GM18508 (cell line): ENCODE data around the gene GLCE.
"Not testable (repeated sequence)": the region's sequence is repeated elsewhere in the genome, so short reads cannot be mapped to it uniquely, and the experiment has no call there.

Source experiments
- ATAC-seq: cut with Tn5 transposase; IDR thresholded peaks from one replicate; pipeline ENCODE4 v1.9.1; 2021; ENCODE audit warnings: moderate number of reproducible peaks; ENCODE audit not compliant: insufficient read depth, unreplicated experiment

The GLCE gene

GRCh38 chr15:69134791-69135190, 25.6 kb upstream of the GLCE start:
- ATAC-seq = no peak

DNA sequence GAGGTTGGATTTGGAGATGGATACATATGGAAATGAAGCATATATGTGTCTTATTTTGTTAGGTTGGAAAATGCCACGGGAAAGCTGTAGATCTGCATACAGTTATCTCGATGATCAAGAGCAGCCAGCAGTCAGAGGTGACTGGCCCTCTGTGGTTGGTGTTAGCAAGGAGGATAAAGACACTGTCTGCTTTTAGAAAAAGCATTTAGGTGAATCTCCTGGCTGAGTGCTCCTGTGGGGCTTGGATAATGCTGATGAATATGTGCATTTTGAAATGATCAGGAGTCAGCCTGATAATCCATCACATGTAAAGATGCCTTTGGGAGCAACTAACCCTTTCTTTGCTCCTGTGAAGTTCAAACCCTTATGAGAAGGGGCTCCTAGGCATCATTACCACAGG, 24.9 kb upstream of the GLCE start:
- no peak for ATAC-seq

- ATAC-seq = no peak
Observed at GRCh38 chr15:69138963-69139362, 21.5 kb upstream of the GLCE start.

- ATAC-seq = no peak
Observed at GRCh38 chr15:69140306-69140705, 20.1 kb upstream of the GLCE start.

GRCh38 chr15:69141286-69141701, 19.1 kb upstream of the GLCE start:
- ATAC-seq = no peak

GRCh38 chr15:69141833-69142232, 18.6 kb upstream of the GLCE start:
- no peak for ATAC-seq

- no peak for ATAC-seq
Observed at GRCh38 chr15:69143756-69144436, 16.5 kb upstream of the GLCE start.

DNA sequence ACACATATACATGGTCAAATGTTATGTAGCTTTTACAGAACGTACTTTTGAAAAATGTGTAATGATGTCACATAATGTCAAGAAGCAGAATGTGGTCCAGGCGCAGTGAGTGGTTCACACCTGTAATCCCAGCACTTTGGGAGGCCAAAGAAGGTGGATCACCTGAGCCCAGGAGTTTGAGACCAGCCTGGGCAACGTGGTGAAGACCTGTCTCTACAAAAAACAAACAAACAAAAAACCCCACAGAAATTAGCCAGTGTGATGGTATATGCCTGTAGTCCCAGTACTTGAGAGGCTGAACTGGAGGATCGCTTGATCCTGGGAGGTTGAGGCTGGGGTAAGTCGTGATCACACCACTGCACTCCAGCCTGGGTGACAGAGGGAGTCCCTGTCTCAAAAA, 15.9 kb upstream of the GLCE start:
- no peak for ATAC-seq

- no peak for ATAC-seq
Observed at GRCh38 chr15:69145149-69145693, 15.2 kb upstream of the GLCE start.

DNA sequence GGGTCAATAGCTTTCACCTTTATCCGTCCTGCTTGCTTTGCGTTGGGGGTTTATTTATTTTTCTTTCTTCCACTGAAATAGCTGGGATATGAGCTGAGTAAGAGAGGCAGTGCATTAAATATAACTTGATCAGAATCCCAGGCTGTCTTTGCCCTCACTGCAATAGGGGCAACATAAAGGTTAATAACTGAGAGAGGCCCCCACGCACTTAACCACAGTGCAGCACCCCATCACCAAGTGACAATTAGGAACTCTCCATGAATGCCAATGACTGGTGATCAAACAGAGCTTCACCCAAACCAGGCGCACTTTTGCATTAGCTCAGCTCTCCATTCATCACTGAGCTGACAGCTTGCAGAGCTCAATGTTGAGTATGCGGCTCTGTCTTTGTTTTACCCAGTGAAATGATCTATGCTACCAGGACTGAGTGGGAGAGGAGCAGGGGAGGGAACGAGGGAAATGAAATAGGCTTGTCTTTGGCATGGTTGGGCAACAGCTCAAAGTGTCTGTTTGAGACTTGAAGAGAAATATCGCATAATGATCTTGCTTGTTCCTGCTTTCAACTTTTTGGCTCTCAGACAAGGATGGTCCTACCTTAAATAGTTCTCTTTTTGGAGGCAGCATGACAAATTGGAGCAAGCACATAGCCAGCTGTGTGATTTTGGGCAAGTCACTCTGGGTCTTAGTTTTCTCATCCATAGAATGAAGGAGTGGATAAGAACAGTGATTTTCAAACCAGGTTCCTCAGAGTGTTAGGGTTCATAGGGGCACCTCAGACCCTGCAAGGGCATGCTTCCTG, 14.5 kb upstream of the GLCE start:
- ATAC-seq = no peak

DNA sequence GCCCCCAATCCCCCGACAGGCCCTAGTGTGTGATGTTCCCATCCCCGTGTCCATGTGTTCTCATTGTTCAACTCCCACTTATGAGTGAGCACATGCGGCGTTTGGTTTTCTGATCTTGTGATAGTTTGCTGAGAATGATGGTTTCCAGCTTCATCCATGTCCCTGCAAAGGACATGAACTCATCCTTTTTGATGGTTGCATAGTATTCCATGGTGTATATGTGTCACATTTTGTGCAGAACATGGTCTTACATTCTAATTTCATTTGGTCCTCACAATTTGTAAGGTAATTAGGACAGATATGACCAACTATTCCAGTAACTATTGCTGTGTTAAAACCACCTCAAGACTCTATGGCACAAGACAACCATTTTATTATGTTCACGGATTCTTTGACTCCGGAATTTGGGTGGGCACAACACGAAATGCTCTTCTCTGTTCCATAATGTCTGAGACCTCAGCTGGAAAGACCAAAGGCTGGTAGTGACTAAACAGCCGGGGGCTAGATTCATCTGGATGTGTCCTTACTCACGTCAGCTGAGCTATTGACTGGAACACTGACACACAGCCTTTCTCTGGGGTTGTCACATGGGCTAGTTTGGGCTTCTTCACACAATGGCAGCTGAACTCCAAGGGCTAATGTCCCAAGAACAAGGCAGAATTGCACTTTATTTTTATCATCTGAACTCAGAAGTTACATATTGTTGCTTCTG, 13.6 kb upstream of the GLCE start:
- no peak for ATAC-seq

- ATAC-seq = no peak
Observed at GRCh38 chr15:69148465-69148864, 12.0 kb upstream of the GLCE start.

DNA sequence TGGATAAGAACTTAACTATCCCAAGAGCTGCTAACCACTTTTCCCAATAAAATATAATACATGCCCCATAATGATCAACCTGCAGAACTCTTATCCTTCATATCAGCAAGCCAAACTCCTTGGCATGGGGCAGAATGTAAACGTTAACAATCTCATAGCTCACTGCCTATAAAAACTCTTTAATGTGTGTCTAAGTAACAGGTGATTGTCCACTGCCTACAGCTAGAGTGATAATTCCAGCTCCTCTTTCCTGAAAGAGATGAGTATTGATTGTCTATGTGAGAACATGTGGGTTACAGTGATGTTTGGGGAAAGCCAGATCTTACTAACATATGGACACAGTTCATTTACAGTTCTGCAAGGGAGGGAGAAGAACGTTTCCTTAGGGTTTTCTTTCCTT, 11.3 kb upstream of the GLCE start:
- no peak for ATAC-seq

DNA sequence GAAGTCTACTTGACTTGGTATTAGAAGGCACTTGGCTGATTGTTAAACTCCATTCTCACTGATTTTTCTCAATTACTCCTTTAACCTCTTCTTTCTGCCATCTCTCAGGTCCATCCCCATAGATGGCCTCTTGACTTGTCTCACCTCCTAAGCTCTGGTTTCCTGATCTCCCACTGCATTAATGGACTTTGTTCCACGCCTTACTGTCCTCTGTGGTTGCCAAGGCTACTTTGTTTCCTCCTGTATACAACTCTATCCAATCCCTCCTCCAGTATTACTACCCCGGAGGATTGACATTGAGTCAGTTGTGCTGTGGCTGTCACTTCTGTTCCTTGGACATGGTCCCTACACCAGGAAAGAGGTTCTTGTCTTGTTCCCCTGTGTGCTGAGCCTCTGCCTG, 10.6 kb upstream of the GLCE start:
- no peak for ATAC-seq

GRCh38 chr15:69150336-69150735, 10.1 kb upstream of the GLCE start:
- ATAC-seq = no peak

DNA sequence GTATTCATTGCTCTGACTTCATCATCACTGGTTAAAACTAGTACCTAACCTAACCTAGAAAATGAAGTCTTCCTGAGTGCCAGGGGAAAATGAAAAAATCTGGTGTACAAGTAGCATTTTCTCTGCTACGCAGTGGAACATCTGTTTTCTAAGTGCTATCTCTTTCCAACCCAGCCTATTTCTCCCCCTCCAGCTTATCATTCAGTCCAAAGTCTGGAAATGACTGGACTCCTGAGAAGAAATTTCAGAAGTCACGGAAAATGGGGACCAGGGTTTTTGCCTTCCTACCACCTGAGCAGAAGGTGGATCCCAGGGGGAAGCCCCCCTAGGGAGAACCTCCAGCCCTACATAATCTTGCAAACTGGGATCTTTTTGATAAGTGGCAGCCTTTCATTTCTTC, 9.6 kb upstream of the GLCE start:
- no peak for ATAC-seq

DNA sequence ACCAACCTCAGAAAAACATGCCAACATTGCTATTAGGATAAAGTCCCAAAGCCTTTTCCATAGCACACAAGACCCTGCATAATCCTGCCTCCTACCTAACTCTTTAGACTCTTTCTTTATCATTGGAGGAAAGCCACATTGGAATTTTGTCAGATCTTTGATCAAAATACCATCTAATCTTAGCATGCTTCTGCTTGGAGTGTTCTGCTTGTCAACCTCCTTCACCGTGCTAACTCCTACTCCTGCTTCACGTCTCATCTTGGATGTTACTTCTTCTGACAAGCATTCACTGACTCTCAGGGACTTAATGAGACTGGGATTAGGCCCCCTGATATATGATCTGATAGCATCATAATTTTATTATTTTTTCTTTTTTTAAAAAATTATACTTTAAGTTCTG, 7.4 kb upstream of the GLCE start:
- ATAC-seq = no peak

DNA sequence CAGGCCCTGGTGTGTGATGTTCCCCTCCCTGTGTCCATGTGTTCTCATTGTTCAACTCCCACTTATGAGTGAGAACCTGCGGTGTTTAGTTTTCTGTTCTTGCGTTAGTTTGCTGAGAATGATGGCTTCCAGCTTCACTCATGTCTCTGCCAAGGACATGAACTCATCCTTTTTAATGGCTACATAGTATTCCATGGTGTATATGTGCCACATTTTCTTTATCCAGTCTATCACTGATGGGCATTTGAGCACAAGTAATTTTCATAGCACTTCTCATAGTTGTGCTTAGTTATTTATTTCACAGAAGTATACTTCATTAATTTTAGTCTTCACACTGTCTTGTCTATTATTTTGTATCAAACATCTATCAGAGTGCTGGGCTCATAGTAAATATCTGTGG, 6.8 kb upstream of the GLCE start:
- not testable (repeated sequence) for ATAC-seq

- ATAC-seq = no peak
Observed at GRCh38 chr15:69154078-69154477, 6.4 kb upstream of the GLCE start.

DNA sequence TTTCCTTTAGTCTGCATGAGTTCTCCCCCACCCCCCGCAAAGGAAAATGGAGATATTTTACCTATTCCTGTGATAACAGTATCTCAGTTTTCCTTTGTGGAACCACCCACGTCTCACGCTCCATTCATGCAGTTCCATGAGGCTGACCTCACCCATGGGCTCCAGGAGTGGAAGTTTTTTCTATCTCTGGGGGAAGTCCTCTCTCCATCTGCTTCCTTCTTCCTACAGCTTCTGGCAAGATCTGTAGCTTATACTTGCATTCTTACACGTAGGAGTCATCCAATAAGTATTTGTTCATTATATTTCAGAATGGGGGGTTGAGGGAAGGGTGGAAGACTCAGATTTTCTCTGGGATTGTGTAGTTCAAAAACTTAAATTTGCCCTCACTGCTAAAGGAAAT, 5.8 kb upstream of the GLCE start:
- no peak for ATAC-seq

DNA sequence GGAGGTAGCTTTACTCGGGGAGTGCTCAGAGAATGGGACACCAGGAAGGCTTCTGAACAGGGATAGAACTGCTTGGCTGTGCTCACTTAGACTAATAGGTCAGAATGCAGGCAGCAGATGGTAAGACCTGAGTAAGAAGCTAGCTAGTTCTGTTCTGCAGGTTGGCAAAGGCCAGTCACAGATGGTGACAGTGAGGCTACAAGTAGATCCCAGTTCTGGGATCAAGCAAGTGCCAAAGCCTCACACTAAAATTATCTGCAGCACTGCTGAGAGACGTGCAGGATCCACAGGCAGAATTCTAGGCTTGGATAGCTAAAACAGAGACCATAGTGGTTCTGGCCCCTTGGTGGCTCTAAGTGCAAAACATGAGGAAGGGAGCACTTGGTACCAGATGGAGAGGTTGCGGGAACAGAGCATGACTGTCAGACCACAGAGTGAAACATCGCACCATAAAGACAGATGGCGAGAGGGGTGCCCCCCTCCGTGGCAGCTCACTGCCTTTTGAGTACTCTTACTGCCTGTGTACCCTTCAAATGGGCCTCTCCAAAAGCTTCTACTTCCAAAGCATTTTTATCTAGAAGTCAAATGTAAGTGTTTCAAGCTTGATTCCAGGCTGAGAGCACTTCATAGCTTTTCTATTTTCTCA, 3.6 kb upstream of the GLCE start:
- ATAC-seq = no peak
